Renal pelvis (tissue), 12 donors: ENCODE data around the gene IGSF1. TPM values are rescaled to one million over a fixed set of nuclear protein-coding genes. Genes with fewer than 3 reads are reported as not detected.
A peak's percentile ranks its signal among the peaks of the same experiment; 100 is the strongest.

Experiments used
- DNase-seq: peaks from one replicate; pipeline ENCODE4 v3.0.0-alpha.2; 2013
- long read RNA-seq, 16 experiments: transcript quantifications; one replicate each; lab custom pipeline, GENCODE V29; 2026
- polyA plus RNA-seq, 3 donors: library from polyadenylated mRNA; unstranded; fragments of 120-200 nt; gene quantifications; one replicate each; pipeline ENCODE4 v1.2.1, GENCODE V29; 2013; ENCODE audit not compliant: insufficient read length in 3 of 3

IGSF1 gene
- 10 to 100 TPM; 18.0 to 26.6 (median 24.2) TPM for polyA plus RNA-seq
- long read RNA-seq, donor 1, partial matches to known transcripts: 0 of 2 reads
- long read RNA-seq, donor 1, other reads (novel, unspliced or antisense): 0 of 2 reads
- long read RNA-seq, donor 2, partial matches to known transcripts: 8 of 12 reads
- long read RNA-seq, donor 2, other reads (novel, unspliced or antisense): 0 of 12 reads
- long read RNA-seq, donor 3, partial matches to known transcripts: 0 of 2 reads
- long read RNA-seq, donor 3, other reads (novel, unspliced or antisense): 0 of 2 reads
- long read RNA-seq, donor 4, partial matches to known transcripts: 5 of 8 reads
- long read RNA-seq, donor 4, other reads (novel, unspliced or antisense): 0 of 8 reads
- long read RNA-seq, donor 5, partial matches to known transcripts: 0 of 1 reads
- long read RNA-seq, donor 5, other reads (novel, unspliced or antisense): 0 of 1 reads
- long read RNA-seq, donor 6, partial matches to known transcripts: 0 of 4 reads
- long read RNA-seq, donor 6, other reads (novel, unspliced or antisense): 0 of 4 reads
- long read RNA-seq, donor 7, full-length matches to known transcripts: 4 of 4 reads
- long read RNA-seq, donor 7, partial matches to known transcripts: 0 of 4 reads
- long read RNA-seq, donor 7, other reads (novel, unspliced or antisense): 0 of 4 reads
- long read RNA-seq, donor 8: 0 reads
- long read RNA-seq, donor 9, partial matches to known transcripts: 5 of 8 reads
- long read RNA-seq, donor 9, other reads (novel, unspliced or antisense): 0 of 8 reads
- long read RNA-seq, donor 10, transcript IGSF1-203 (5 exons, 1,820 nt): major isoform, 5 of 5 reads
- long read RNA-seq, donor 10, partial matches to known transcripts: 0 of 5 reads
- long read RNA-seq, donor 10, other reads (novel, unspliced or antisense): 0 of 5 reads
- long read RNA-seq, donor 11: 0 reads
- long read RNA-seq, donor 12, full-length matches to known transcripts: 8 of 8 reads
- long read RNA-seq, donor 12, partial matches to known transcripts: 0 of 8 reads
- long read RNA-seq, donor 12, other reads (novel, unspliced or antisense): 0 of 8 reads
- long read RNA-seq, donor 13, partial matches to known transcripts: 0 of 1 reads
- long read RNA-seq, donor 13, other reads (novel, unspliced or antisense): 0 of 1 reads
- long read RNA-seq, donor 14, partial matches to known transcripts: 5 of 10 reads
- long read RNA-seq, donor 14, other reads (novel, unspliced or antisense): 0 of 10 reads
- long read RNA-seq, donor 15, partial matches to known transcripts: 7 of 10 reads
- long read RNA-seq, donor 15, other reads (novel, unspliced or antisense): 0 of 10 reads
- long read RNA-seq, donor 16, partial matches to known transcripts: 9 of 9 reads
- long read RNA-seq, donor 16, other reads (novel, unspliced or antisense): 0 of 9 reads

GRCh38 chrX:131288738-131289511 is at the start of gene IGSF1:
Gene IGSF1, minus strand, starts transcription at chrX:131289306. Its CDS starts 2,632 bp downstream, at chrX:131286674.
- DNase-seq: peak; percentile 57

GRCh38 chrX:131332331-131332730 is 43.2 kb upstream of the IGSF1 start:
- no peak for DNase-seq

- DNase-seq: no peak
Observed at GRCh38 chrX:131331152-131331551, 42.0 kb upstream of the IGSF1 start.

- no peak for DNase-seq
Observed at GRCh38 chrX:131330735-131331134, 41.6 kb upstream of the IGSF1 start.

GRCh38 chrX:131322651-131323050 is 33.5 kb upstream of the IGSF1 start:
- DNase-seq: no peak

- DNase-seq: no peak
Observed at GRCh38 chrX:131317326-131317725, 28.2 kb upstream of the IGSF1 start.

- no peak for DNase-seq
Observed at GRCh38 chrX:131316260-131316659, 27.2 kb upstream of the IGSF1 start.

GRCh38 chrX:131308980-131309379 is 19.9 kb upstream of the IGSF1 start:
- DNase-seq: no peak

- no peak for DNase-seq
Observed at GRCh38 chrX:131306601-131307000, 17.5 kb upstream of the IGSF1 start.

- no peak for DNase-seq
Observed at GRCh38 chrX:131305926-131306325, 16.8 kb upstream of the IGSF1 start.

GRCh38 chrX:131302701-131303100 is 13.6 kb upstream of the IGSF1 start:
- DNase-seq: no peak

- no peak for DNase-seq
Observed at GRCh38 chrX:131301155-131301554, 12.0 kb upstream of the IGSF1 start.

- DNase-seq: no peak
Observed at GRCh38 chrX:131298846-131299245, 9.7 kb upstream of the IGSF1 start.

GRCh38 chrX:131298036-131298435 is 8.9 kb upstream of the IGSF1 start:
- DNase-seq: no peak

- no peak for DNase-seq
Observed at GRCh38 chrX:131289527-131289926, 421 bp upstream of the IGSF1 start.

GRCh38 chrX:131288188-131288587 is 918 bp downstream of the IGSF1 start:
- DNase-seq: no peak

GRCh38 chrX:131287560-131288179 is 1.4 kb downstream of the IGSF1 start:
- no peak for DNase-seq

- DNase-seq: no peak
Observed at GRCh38 chrX:131279617-131280016, 9.5 kb downstream of the IGSF1 start.

GRCh38 chrX:131279197-131279596 is 9.9 kb downstream of the IGSF1 start:
- DNase-seq: no peak

- DNase-seq: no peak
Observed at GRCh38 chrX:131277543-131278136, 11.5 kb downstream of the IGSF1 start.
